ENCODE results near the gene DNAJC17. TPM values are rescaled to one million over a fixed set of nuclear protein-coding genes. Genes with fewer than 3 reads are reported as not detected.

DNAJC17 gene
- total and polyA plus RNA-seq, 2 of the 13 experiments (the other 11 are each of a cell fraction or from before 2014, with no cell fraction given): 22.2 to 26.5 TPM

GRCh38 chr15:40807888-40808461 is 702 bp upstream of the DNAJC17 start (continued):
- TF ChIP-seq HNF4A (CRISPR knock-in tag; IDR thresholded peaks at IDR 0.05) (0 out of 2 replicates have a peak, but pooled peaks have one; percentile 0), MED8 (CRISPR knock-in tag; IDR thresholded peaks at IDR 0.05; ENCODE audit: insufficient replicate concordance) (peak; percentile 32), SP4 (CRISPR knock-in tag; IDR thresholded peaks at IDR 0.05) (no peak), ZFP37 (CRISPR knock-in tag; IDR thresholded peaks at IDR 0.05; ENCODE audit: borderline replicate concordance) (0 out of 2 replicates have a peak, but pooled peaks have one; percentile 2), STAT5B (CRISPR knock-in tag; IDR thresholded peaks at IDR 0.05) (0 out of 2 replicates have a peak, but pooled peaks have one; percentile 6), ZNF20 (CRISPR knock-in tag; IDR thresholded peaks at IDR 0.05) (0 out of 2 replicates have a peak, but pooled peaks have one; percentile 26), KDM1A (CRISPR knock-in tag; IDR thresholded peaks at IDR 0.05) (peak; percentile 36; the same call in 1 of the 2 replicates), E2F2 (CRISPR knock-in tag; IDR thresholded peaks at IDR 0.05; ENCODE audit: borderline replicate concordance) (peak; percentile 55; the same call in 1 of the 2 replicates), ADNP (CRISPR knock-in tag; IDR thresholded peaks at IDR 0.05) (0 out of 2 replicates have a peak, but pooled peaks have one; percentile 22), LRRFIP1 (CRISPR knock-in tag; conservative IDR thresholded peaks at IDR 0.05) (no peak), ARNT2 (CRISPR knock-in tag; IDR thresholded peaks at IDR 0.05; ENCODE audit: low read depth) (0 out of 2 replicates have a peak, but pooled peaks have one; percentile 8), ZNF773 (CRISPR knock-in tag; IDR thresholded peaks at IDR 0.05; ENCODE audit: borderline replicate concordance) (0 out of 2 replicates have a peak, but pooled peaks have one; percentile 2), KDM2A (CRISPR knock-in tag; IDR thresholded peaks at IDR 0.05; ENCODE audit: borderline replicate concordance, low read depth) (no peak; the same call in 1 of the 2 replicates), ZNF543 (CRISPR knock-in tag; IDR thresholded peaks at IDR 0.05) (no peak), CHD4 (IDR thresholded peaks at IDR 0.05; ENCODE audit: borderline replicate concordance, low read length) (peak; percentile 82; the same call in 1 of the 2 replicates), ZNF576 (CRISPR knock-in tag; IDR thresholded peaks at IDR 0.05) (no peak), TBX3 (IDR thresholded peaks at IDR 0.05; ENCODE audit: borderline replicate concordance) (no peak), RCOR2 (CRISPR knock-in tag; IDR thresholded peaks at IDR 0.05) (peak; percentile 47; the same call in 1 of the 2 replicates)

Data from HepG2 (cell line).